Nephron (organoid): ENCODE measurements around the gene CEP83.

ENCODE experiments used
- H3K27ac Mint-ChIP-seq, 3 experiments: 2 replicates each; pipeline ENCODE4 v1.8.0; 2020; ENCODE audit warnings: mixed read lengths in 3 of 3, mild to moderate bottlenecking in 2 of 3, moderate library complexity in 1 of 3
- H3K27me3 Mint-ChIP-seq: 2 replicates; pipeline ENCODE4 v1.8.0; 2021; ENCODE audit warnings: low read depth, mild to moderate bottlenecking, moderate library complexity, mixed read lengths
- H3K36me3 Mint-ChIP-seq: 2 replicates; pipeline ENCODE4 v1.8.0; 2020; ENCODE audit warnings: low read depth, mixed read lengths
- H3K4me1 Mint-ChIP-seq: 2 replicates; pipeline ENCODE4 v1.8.0; 2020; ENCODE audit warnings: mixed read lengths
- H3K4me3 Mint-ChIP-seq, 3 experiments: 2 replicates each; pipeline ENCODE4 v1.8.0; 2020; ENCODE audit warnings: mild to moderate bottlenecking in 3 of 3, mixed read lengths in 3 of 3, moderate library complexity in 2 of 3
- H3K9me3 Mint-ChIP-seq: 2 replicates; pipeline ENCODE4 v1.8.0; 2020; ENCODE audit warnings: mixed read lengths
- CTCF ChIP-seq, 3 experiments: fragments of 200-600 bp; sonication (generic); IDR thresholded peaks; one replicate each; pipeline ENCODE4 v1.5.0; 2021; ENCODE audit warnings: antibody characterized with exemption in 3 of 3; ENCODE audit not compliant: unreplicated experiment in 3 of 3

Gene CEP83

GRCh38 chr12:94353130-94353529 is 106.5 kb downstream of the CEP83 start:
- Mint-ChIP-seq H3K27ac (no peak overlapping the region), H3K36me3 (peaks cover 91% of the 10 kb centered on the region), H3K4me3 (no peak overlapping the region), H3K27me3 (no peaks in the 10 kb centered on the region), H3K9me3 (peaks cover 57% of the 10 kb centered on the region), H3K4me1 (no peaks in the 10 kb centered on the region)
- TF ChIP-seq CTCF (IDR thresholded peaks at IDR 0.05; ENCODE audit: unreplicated experiment in 3 of 3): no peak

GRCh38 chr12:94340573-94340972 is 119.1 kb downstream of the CEP83 start:
- no peak overlapping the region for H3K27ac Mint-ChIP-seq
- H3K36me3 Mint-ChIP-seq: peaks cover 19% of the 10 kb centered on the region
- no peak overlapping the region for H3K4me3 Mint-ChIP-seq
- no peaks in the 10 kb centered on the region for H3K4me1 Mint-ChIP-seq
- H3K9me3 Mint-ChIP-seq: no peaks in the 10 kb centered on the region
- H3K27me3 Mint-ChIP-seq: no peaks in the 10 kb centered on the region
- TF ChIP-seq CTCF (IDR thresholded peaks at IDR 0.05; ENCODE audit: unreplicated experiment in 3 of 3): no peak

GRCh38 chr12:94338006-94338794 is 121.5 kb downstream of the CEP83 start:
- no peak for TF ChIP-seq CTCF (IDR thresholded peaks at IDR 0.05; ENCODE audit: unreplicated experiment in 3 of 3)
- Mint-ChIP-seq H3K36me3 (peaks cover 3% of the 10 kb centered on the region), H3K4me3 (no peak overlapping the region), H3K27ac (no peak overlapping the region), H3K4me1 (no peaks in the 10 kb centered on the region), H3K9me3 (no peaks in the 10 kb centered on the region), H3K27me3 (no peaks in the 10 kb centered on the region)

GRCh38 chr12:94336211-94336925 is 123.3 kb downstream of the CEP83 start:
- H3K36me3 Mint-ChIP-seq: peaks cover 6% of the 10 kb centered on the region
- no peak for TF ChIP-seq CTCF (IDR thresholded peaks at IDR 0.05; ENCODE audit: unreplicated experiment in 3 of 3)
- H3K27me3 Mint-ChIP-seq: no peaks in the 10 kb centered on the region
- H3K9me3 Mint-ChIP-seq: no peaks in the 10 kb centered on the region
- no peak overlapping the region for H3K4me3 Mint-ChIP-seq
- H3K27ac Mint-ChIP-seq: no peak overlapping the region
- no peaks in the 10 kb centered on the region for H3K4me1 Mint-ChIP-seq

GRCh38 chr12:94333396-94333795 is 126.3 kb downstream of the CEP83 start:
- TF ChIP-seq CTCF (IDR thresholded peaks at IDR 0.05; ENCODE audit: unreplicated experiment in 3 of 3): no peak

More at GRCh38 chr12:94333396-94333795, 126.3 kb downstream of the CEP83 start:
- H3K27me3 Mint-ChIP-seq: no peaks in the 10 kb centered on the region
- H3K27ac Mint-ChIP-seq: peak overlapping the region in 1 of 3 experiments; percentile 9
- peaks cover 14% of the 10 kb centered on the region for H3K36me3 Mint-ChIP-seq
- H3K9me3 Mint-ChIP-seq: no peaks in the 10 kb centered on the region
- no peaks in the 10 kb centered on the region for H3K4me1 Mint-ChIP-seq
- no peak overlapping the region for H3K4me3 Mint-ChIP-seq
